ENCODE results near the gene PHOX2A. TPM values are rescaled to one million over a fixed set of nuclear protein-coding genes. Genes with fewer than 3 reads are reported as not detected.

The PHOX2A gene
- total RNA-seq, 3 donors from 2014 or later (not counting 1 experiment from before 2014, with no cell fraction given) = not detected

GRCh38 chr11:72232260-72233055 lies 11.5 kb downstream of the PHOX2A start:
- H3K27ac ChIP-seq (ENCODE audit: low read length) = no peak overlapping the region
- no peaks in the 10 kb centered on the region for H3K27me3 ChIP-seq (ENCODE audit: control insufficient read depth, insufficient read depth, low read length)
- H3K9me3 ChIP-seq (ENCODE audit: control insufficient read depth, insufficient read depth, low read length) = no peaks in the 10 kb centered on the region
- no peak overlapping the region for H3K4me3 ChIP-seq (ENCODE audit: low read length)
- Mint-ChIP-seq H3K27me3 (ENCODE audit: low read depth in 2 of 2) (no peaks in the 10 kb centered on the region), H3K27ac (no peak overlapping the region), H3K36me3 (no peaks in the 10 kb centered on the region), H3K4me1 (peaks cover 9 to 32% of the 10 kb centered on the region in 2 donors), H3K4me3 (no peak overlapping the region), H3K9me3 (no peaks in the 10 kb centered on the region)
- H3K36me3 ChIP-seq (ENCODE audit: control insufficient read depth, insufficient read depth, low read length) = peaks cover 76% of the 10 kb centered on the region
- intact Hi-C loops (cut with micrococcal nuclease) = no loop called here
- H3K4me1 ChIP-seq (ENCODE audit: control insufficient read depth, insufficient read depth, low read length) = no peaks in the 10 kb centered on the region
- ATAC-seq (no peak), DNase-seq (no peak)
- no peak for TF ChIP-seq CTCF (IDR thresholded peaks at IDR 0.05)
- 94% methylated on average over 17 of the region's 18 CpGs for WGBS (ENCODE audit: insufficient coverage)

GRCh38 chr11:72231396-72232259 lies 12.3 kb downstream of the PHOX2A start:
- ATAC-seq (no peak), DNase-seq (no peak)
- Mint-ChIP-seq H3K9me3 (no peaks in the 10 kb centered on the region), H3K27me3 (ENCODE audit: low read depth in 2 of 2) (no peaks in the 10 kb centered on the region), H3K36me3 (no peaks in the 10 kb centered on the region), H3K27ac (no peak overlapping the region), H3K4me1 (peaks cover 9 to 34% of the 10 kb centered on the region in 2 donors), H3K4me3 (no peak overlapping the region)
- Histone ChIP-seq H3K27ac (ENCODE audit: low read length) (no peak overlapping the region), H3K36me3 (ENCODE audit: control insufficient read depth, insufficient read depth, low read length) (peaks cover 68% of the 10 kb centered on the region), H3K4me3 (ENCODE audit: low read length) (no peak overlapping the region), H3K9me3 (ENCODE audit: control insufficient read depth, insufficient read depth, low read length) (no peaks in the 10 kb centered on the region), H3K27me3 (ENCODE audit: control insufficient read depth, insufficient read depth, low read length) (no peaks in the 10 kb centered on the region), H3K4me1 (ENCODE audit: control insufficient read depth, insufficient read depth, low read length) (peaks cover 3% of the 10 kb centered on the region)
- WGBS (ENCODE audit: insufficient coverage) = 94% methylated on average over 9 of the region's 9 CpGs
- no peak for TF ChIP-seq CTCF (IDR thresholded peaks at IDR 0.05)
- intact Hi-C loops (cut with micrococcal nuclease) = no loop called here

- peaks cover 10% of the 10 kb centered on the region for H3K4me1 ChIP-seq (ENCODE audit: control insufficient read depth, insufficient read depth, low read length)
- no peaks in the 10 kb centered on the region for H3K27me3 Mint-ChIP-seq (ENCODE audit: low read depth in 2 of 2)
- H3K36me3 ChIP-seq (ENCODE audit: control insufficient read depth, insufficient read depth, low read length) = peaks cover 61% of the 10 kb centered on the region
- intact Hi-C loops (cut with micrococcal nuclease) = no loop called here
- H3K27ac Mint-ChIP-seq = no peak overlapping the region
- no peak for TF ChIP-seq CTCF (IDR thresholded peaks at IDR 0.05)
- H3K27ac ChIP-seq (ENCODE audit: low read length) = no peak overlapping the region
- 95% methylated on average over 18 of the region's 18 CpGs for whole genome bisulfite sequencing (ENCODE audit: insufficient coverage)
- no peak for DNase-seq
- H3K4me3 ChIP-seq (ENCODE audit: low read length) = no peak overlapping the region
- no peaks in the 10 kb centered on the region for H3K27me3 ChIP-seq (ENCODE audit: control insufficient read depth, insufficient read depth, low read length)
- no peaks in the 10 kb centered on the region for H3K9me3 Mint-ChIP-seq
- no peaks in the 10 kb centered on the region for H3K9me3 ChIP-seq (ENCODE audit: control insufficient read depth, insufficient read depth, low read length)
- peaks cover 9 to 41% of the 10 kb centered on the region in 2 donors for H3K4me1 Mint-ChIP-seq
- H3K36me3 Mint-ChIP-seq = no peaks in the 10 kb centered on the region
- no peak overlapping the region for H3K4me3 Mint-ChIP-seq
- no peak for ATAC-seq
Observed at GRCh38 chr11:72230764-72231365, 13.1 kb downstream of the PHOX2A start.

Data from natural killer cell (primary cell).